Trophoblast cell (in vitro differentiated cells and primary cell): Measurements from ENCODE around the gene ST3GAL5.

Experiments used
- DNase-seq, 2 donors: peaks; one replicate each; pipeline ENCODE4 v3.0.0-alpha.2; 2016
- H2AFZ ChIP-seq: 2 replicates; pipeline ENCODE4 v1.6.1; 2013; ENCODE audit warnings: low read length, moderate library complexity, mild to moderate bottlenecking; ENCODE audit not compliant: insufficient read depth, poor library complexity
- H2AK5ac ChIP-seq: 2 replicates; pipeline ENCODE4 v1.6.1; 2013; ENCODE audit warnings: mild to moderate bottlenecking, low read length
- H2BK120ac ChIP-seq: 2 replicates; pipeline ENCODE4 v1.6.1; 2013; ENCODE audit warnings: low read length, mild to moderate bottlenecking, moderate library complexity; ENCODE audit not compliant: insufficient read depth, poor library complexity
- H2BK12ac ChIP-seq: 2 replicates; pipeline ENCODE4 v1.6.1; 2013; ENCODE audit warnings: mild to moderate bottlenecking, low read length, moderate library complexity
- H2BK5ac ChIP-seq: 2 replicates; pipeline ENCODE4 v1.6.1; 2013; ENCODE audit warnings: low read length, low read depth, moderate library complexity, mild to moderate bottlenecking; ENCODE audit not compliant: poor library complexity
- H3K14ac ChIP-seq: 2 replicates; pipeline ENCODE4 v1.6.1; 2013; ENCODE audit warnings: mild to moderate bottlenecking, low read length
- H3K18ac ChIP-seq: 2 replicates; pipeline ENCODE4 v1.6.1; 2013; ENCODE audit warnings: mild to moderate bottlenecking, low read length
- H3K23ac ChIP-seq: 2 replicates; pipeline ENCODE4 v1.6.1; 2013; ENCODE audit warnings: low read length
- H3K27ac ChIP-seq: 2 replicates; pipeline ENCODE4 v1.5.1; 2013; ENCODE audit warnings: low read depth, mild to moderate bottlenecking, inconsistent platforms, low read length, moderate library complexity
- H3K27me3 ChIP-seq: 2 replicates; pipeline ENCODE4 v1.6.1; 2013; ENCODE audit warnings: inconsistent platforms, mild to moderate bottlenecking, low read length, moderate library complexity; ENCODE audit not compliant: insufficient read depth
- H3K36me3 ChIP-seq, 2 experiments: 1 replicate in 1 of 2; 2 replicates in 1 of 2; pipeline ENCODE4 v1.6.1; 2013; ENCODE audit warnings: low read length in 2 of 2, mild to moderate bottlenecking in 2 of 2, moderate library complexity in 1 of 2; ENCODE audit not compliant: insufficient read depth in 2 of 2, control insufficient read depth in 1 of 2
- H3K4ac ChIP-seq: 2 replicates; pipeline ENCODE4 v1.6.1; 2013; ENCODE audit warnings: low read depth, mild to moderate bottlenecking, low read length, moderate library complexity
- H3K4me1 ChIP-seq, 2 experiments: 1 replicate in 1 of 2; 2 replicates in 1 of 2; pipeline ENCODE4 v1.6.1; 2013; ENCODE audit warnings: low read length in 2 of 2, mild to moderate bottlenecking in 2 of 2, moderate library complexity in 1 of 2; ENCODE audit not compliant: insufficient read depth in 2 of 2, control insufficient read depth in 1 of 2
- H3K4me2 ChIP-seq: 2 replicates; pipeline ENCODE4 v1.6.1; 2013; ENCODE audit warnings: inconsistent platforms, mild to moderate bottlenecking, low read length, moderate library complexity
- H3K4me3 ChIP-seq: 2 replicates; pipeline ENCODE4 v1.5.1; 2013; ENCODE audit warnings: mild to moderate bottlenecking, low read depth, low read length, inconsistent platforms
- H3K79me1 ChIP-seq: one replicate; pipeline ENCODE4 v1.6.1; 2013; ENCODE audit warnings: low read length
- H3K79me2 ChIP-seq: 2 replicates; pipeline ENCODE4 v1.6.1; 2013; ENCODE audit warnings: low read length, mild to moderate bottlenecking; ENCODE audit not compliant: control insufficient read depth, insufficient read depth, poor library complexity
- H3K9ac ChIP-seq: 2 replicates; pipeline ENCODE4 v1.6.1; 2013; ENCODE audit warnings: mild to moderate bottlenecking, low read length
- H3K9me3 ChIP-seq: 2 replicates; pipeline ENCODE4 v1.6.1; 2013; ENCODE audit warnings: low read depth, mild to moderate bottlenecking, control low read depth, inconsistent platforms, low read length; ENCODE audit not compliant: insufficient read depth
- H4K12ac ChIP-seq: 2 replicates; pipeline ENCODE4 v1.6.1; 2013; ENCODE audit warnings: low read depth, mild to moderate bottlenecking, low read length, moderate library complexity
- H4K8ac ChIP-seq: 2 replicates; pipeline ENCODE4 v1.6.1; 2013; ENCODE audit warnings: low read depth, mild to moderate bottlenecking, low read length, moderate library complexity
- H4K91ac ChIP-seq: one replicate; pipeline ENCODE4 v1.6.1; 2013; ENCODE audit warnings: low read depth, mild to moderate bottlenecking, low read length, moderate library complexity
- WGBS: extraction: QIAGEN DNeasy Blood & Tissue Kit; methylation state at CpG from one replicate; pipeline ENCODE4 v1.1.7; 2013; ENCODE audit warnings: missing lambda C conversion rate; ENCODE audit not compliant: insufficient read length, insufficient coverage; ENCODE audit errors: extremely low coverage; 5-methylcytosine and 5-hydroxymethylcytosine counted together

Gene ST3GAL5

DNA sequence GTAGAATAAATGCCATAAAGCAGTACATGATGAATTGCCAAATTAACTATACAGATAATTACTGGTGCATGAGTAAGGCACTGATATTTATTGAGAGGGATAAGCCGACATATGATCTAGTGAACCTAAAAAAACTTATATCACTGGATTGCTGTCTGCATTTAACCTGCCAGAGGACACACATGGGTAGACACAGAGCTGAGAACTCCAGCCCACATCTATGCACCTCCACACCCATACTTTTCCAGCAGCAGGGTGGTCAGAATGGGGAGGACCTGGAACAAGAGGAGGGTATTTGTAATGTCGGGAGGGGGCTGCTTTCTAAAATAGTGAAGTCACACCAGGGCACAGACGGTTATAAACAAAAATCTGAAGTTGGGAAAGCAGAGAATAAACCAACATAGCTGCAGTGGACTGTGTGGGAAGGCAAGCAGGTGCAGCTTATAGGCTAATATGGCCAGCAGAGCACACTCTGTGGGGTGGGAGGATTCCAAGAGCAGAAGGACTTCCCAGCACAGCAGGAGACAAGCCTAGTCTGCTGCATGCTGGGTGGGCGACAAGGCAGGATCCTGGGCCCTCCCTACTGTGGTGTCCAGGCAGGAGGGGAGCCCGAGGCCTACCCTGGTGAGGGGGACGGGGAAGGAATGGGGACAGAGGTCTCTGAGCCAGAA lies 17.2 kb downstream of the ST3GAL5 start:
- Histone ChIP-seq H4K12ac (no peak overlapping the region), H3K9me3 (no peaks in the 10 kb centered on the region), H3K18ac (no peak overlapping the region), H4K91ac (no peak overlapping the region), H3K4me3 (no peak overlapping the region), H2BK12ac (no peak overlapping the region), H3K4me2 (no peak overlapping the region), H3K9ac (no peak overlapping the region), H2AK5ac (no peak overlapping the region), H2AFZ (no peak overlapping the region), H3K23ac (no peak overlapping the region), H3K27me3 (no peaks in the 10 kb centered on the region), H3K4ac (no peak overlapping the region), H3K14ac (no peak overlapping the region), H2BK120ac (no peak overlapping the region), H3K4me1 (peaks cover under 1 to 6% of the 10 kb centered on the region in 2 experiments), H2BK5ac (no peak overlapping the region), H3K79me2 (no peaks in the 10 kb centered on the region), H3K27ac (no peak overlapping the region), H3K79me1 (no peaks in the 10 kb centered on the region), H3K36me3 (peaks cover 6 to 9% of the 10 kb centered on the region in 2 experiments), H4K8ac (no peak overlapping the region)
- DNase-seq, result no peak
- no CpG with 5 or more reads among the region's 6 CpGs for WGBS

- no peak overlapping the region for H2BK5ac ChIP-seq
- H2AFZ ChIP-seq, result no peak overlapping the region
- peaks cover 6 to 9% of the 10 kb centered on the region in 2 experiments for H3K36me3 ChIP-seq
- peaks cover 8 to 13% of the 10 kb centered on the region in 2 experiments for H3K4me1 ChIP-seq
- no peak overlapping the region for H3K27ac ChIP-seq
- H3K9me3 ChIP-seq, result no peaks in the 10 kb centered on the region
- DNase-seq, result peak; percentile 64 to 83
- no peak overlapping the region for H2BK120ac ChIP-seq
- H4K8ac ChIP-seq, result no peak overlapping the region
- H3K79me1 ChIP-seq, result peaks cover 3% of the 10 kb centered on the region
- no peaks in the 10 kb centered on the region for H3K79me2 ChIP-seq
- H3K4me3 ChIP-seq, result no peak overlapping the region
- H3K23ac ChIP-seq, result no peak overlapping the region
- no peak overlapping the region for H2BK12ac ChIP-seq
- no peak overlapping the region for H4K12ac ChIP-seq
- H2AK5ac ChIP-seq, result no peak overlapping the region
- no peak overlapping the region for H3K4ac ChIP-seq
- H3K4me2 ChIP-seq, result no peak overlapping the region
- no CpG with 5 or more reads among the region's 9 CpGs for WGBS
- H3K9ac ChIP-seq, result no peak overlapping the region
- no peak overlapping the region for H4K91ac ChIP-seq
- H3K18ac ChIP-seq, result no peak overlapping the region
- no peaks in the 10 kb centered on the region for H3K27me3 ChIP-seq
- no peak overlapping the region for H3K14ac ChIP-seq
Observed at GRCh38 chr2:85868822-85869221, 20.0 kb downstream of the ST3GAL5 start.

DNA sequence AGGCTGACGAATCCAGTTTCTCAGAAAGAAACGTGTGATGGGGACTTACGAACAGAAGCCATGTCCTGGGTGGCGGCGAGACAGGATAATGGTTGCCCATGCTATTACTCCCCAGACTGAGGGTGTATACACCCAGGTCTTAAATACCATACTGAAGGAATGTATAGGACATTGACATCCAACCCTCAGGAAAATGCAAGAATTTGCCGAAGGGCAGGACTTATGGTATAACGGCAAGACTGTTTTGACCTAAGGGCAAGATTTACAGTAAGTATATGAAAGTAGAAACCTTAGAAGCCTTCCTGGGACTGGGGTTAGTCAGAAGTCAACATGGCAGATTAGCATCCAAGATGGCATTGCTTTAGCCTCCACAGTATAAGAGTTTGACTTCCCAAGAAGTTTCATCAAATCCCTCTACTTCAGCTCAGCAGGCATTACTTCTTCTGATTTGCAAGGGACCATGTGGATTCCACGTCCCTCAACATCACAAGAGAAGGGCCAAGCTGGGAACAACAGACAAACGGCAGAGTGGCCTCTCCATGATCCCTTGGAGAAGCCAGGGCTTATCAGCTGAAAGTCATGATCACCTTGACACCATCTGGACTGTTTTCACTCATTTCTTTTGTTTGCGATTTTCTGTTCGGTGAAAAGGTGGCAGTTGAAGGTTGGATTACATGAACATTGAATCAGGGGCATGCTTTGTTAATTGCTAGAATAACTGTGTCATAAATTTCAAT lies 21.1 kb downstream of the ST3GAL5 start:
- no peak overlapping the region for H3K4me2 ChIP-seq

DNA sequence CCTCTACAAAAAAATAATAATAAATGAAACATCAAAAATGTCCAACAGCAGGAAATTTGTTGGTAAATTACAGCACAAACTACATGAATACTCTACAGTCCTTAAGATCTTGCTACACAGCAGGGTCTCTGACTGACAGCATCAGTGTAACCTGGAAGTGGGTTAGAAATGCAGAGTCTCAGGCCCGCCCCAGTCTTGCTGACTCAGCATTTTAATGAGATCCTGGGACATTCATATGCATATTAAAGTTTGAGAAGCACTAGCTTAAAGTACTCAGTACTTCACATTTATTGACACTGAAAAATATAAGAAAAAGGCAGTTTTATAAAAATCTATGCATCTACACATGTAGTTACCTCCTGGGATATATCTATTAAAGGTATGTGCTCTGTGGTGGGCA lies 21.7 kb downstream of the ST3GAL5 start:
- H3K4ac ChIP-seq, result no peak overlapping the region
- no peak overlapping the region for H3K4me3 ChIP-seq
- DNase-seq, result peak in 1 of 2 donors; percentile 46
- H3K79me2 ChIP-seq, result no peaks in the 10 kb centered on the region
- H3K27ac ChIP-seq, result peak overlapping the region; percentile 37
- no peak overlapping the region for H2BK120ac ChIP-seq
- H3K4me2 ChIP-seq, result no peak overlapping the region
- no peaks in the 10 kb centered on the region for H3K27me3 ChIP-seq
- no peak overlapping the region for H4K12ac ChIP-seq
- H2BK12ac ChIP-seq, result no peak overlapping the region
- no peaks in the 10 kb centered on the region for H3K9me3 ChIP-seq
- H3K79me1 ChIP-seq, result peaks cover 3% of the 10 kb centered on the region
- no peak overlapping the region for H2BK5ac ChIP-seq
- no peak overlapping the region for H3K23ac ChIP-seq
- H4K8ac ChIP-seq, result no peak overlapping the region
- no peak overlapping the region for H3K9ac ChIP-seq
- H3K36me3 ChIP-seq, result peaks cover 12 to 13% of the 10 kb centered on the region in 2 experiments
- no peak overlapping the region for H3K14ac ChIP-seq
- peaks cover 8 to 13% of the 10 kb centered on the region in 2 experiments for H3K4me1 ChIP-seq
- no peak overlapping the region for H4K91ac ChIP-seq
- no peak overlapping the region for H2AFZ ChIP-seq
- no peak overlapping the region for H3K18ac ChIP-seq
- WGBS, result no CpG with 5 or more reads among the region's 1 CpG
- peak overlapping the region; percentile 81 for H2AK5ac ChIP-seq

More for the DNA sequence above, 21.1 kb downstream of the ST3GAL5 start:
- Histone ChIP-seq H2BK120ac (no peak overlapping the region), H3K14ac (peak overlapping the region; percentile 36), H3K4me1 (peaks cover 8 to 13% of the 10 kb centered on the region in 2 experiments), H4K91ac (no peak overlapping the region), H3K9me3 (no peaks in the 10 kb centered on the region), H2BK12ac (no peak overlapping the region), H3K23ac (no peak overlapping the region), H3K79me1 (peaks cover 3% of the 10 kb centered on the region), H3K4me3 (no peak overlapping the region), H2AK5ac (peak overlapping the region; percentile 81), H3K18ac (no peak overlapping the region), H3K4ac (no peak overlapping the region), H3K9ac (no peak overlapping the region), H3K27ac (no peak overlapping the region), H3K79me2 (no peaks in the 10 kb centered on the region), H3K36me3 (peaks cover 11 to 12% of the 10 kb centered on the region in 2 experiments), H3K27me3 (no peaks in the 10 kb centered on the region), H2BK5ac (no peak overlapping the region), H4K12ac (no peak overlapping the region), H4K8ac (no peak overlapping the region), H2AFZ (no peak overlapping the region)
- no CpG with 5 or more reads among the region's 11 CpGs for WGBS
- peak; percentile 91 to 99 for DNase-seq
